NCI-H2196 treated with DMSO at 0.1 percent for 48 hours (cell line): ENCODE data around the gene MGMT.

Source experiments
- DNase-seq: peaks from one replicate; lab custom pipeline; 2025; ENCODE audit not compliant: unreplicated experiment; lab: John Stamatoyannopoulos, UW

Gene MGMT

GRCh38 chr10:129538236-129538635 is 71.2 kb downstream of the MGMT start:
- no peak for DNase-seq

GRCh38 chr10:129541200-129541599 is 74.2 kb downstream of the MGMT start:
- no peak for DNase-seq

- DNase-seq, result no peak
Measured at GRCh38 chr10:129541748-129542487, 74.9 kb downstream of the MGMT start.

- DNase-seq, result no peak
Measured at GRCh38 chr10:129542589-129542988, 75.5 kb downstream of the MGMT start.

GRCh38 chr10:129544205-129545202 is 77.5 kb downstream of the MGMT start:
- DNase-seq, result no peak

GRCh38 chr10:129545261-129545660 is 78.2 kb downstream of the MGMT start:
- no peak for DNase-seq

GRCh38 chr10:129546106-129546505 is 79.1 kb downstream of the MGMT start:
- no peak for DNase-seq

GRCh38 chr10:129547608-129548007 is 80.6 kb downstream of the MGMT start:
- no peak for DNase-seq

- no peak for DNase-seq
Measured at GRCh38 chr10:129548600-129548999, 81.6 kb downstream of the MGMT start.

GRCh38 chr10:129550076-129550475 is 83.0 kb downstream of the MGMT start:
- DNase-seq, result no peak

- DNase-seq, result no peak
Measured at GRCh38 chr10:129550658-129551057, 83.6 kb downstream of the MGMT start.

GRCh38 chr10:129552119-129552518 is 85.1 kb downstream of the MGMT start:
- no peak for DNase-seq

GRCh38 chr10:129553928-129554327 is 86.9 kb downstream of the MGMT start:
- DNase-seq, result no peak

GRCh38 chr10:129556316-129556715 is 89.3 kb downstream of the MGMT start:
- no peak for DNase-seq

GRCh38 chr10:129560361-129560760 is 93.3 kb downstream of the MGMT start:
- DNase-seq, result no peak

- DNase-seq, result no peak
Measured at GRCh38 chr10:129562487-129562886, 95.4 kb downstream of the MGMT start.

GRCh38 chr10:129564923-129565322 is 97.9 kb downstream of the MGMT start:
- no peak for DNase-seq

GRCh38 chr10:129568583-129569344 is 101.7 kb downstream of the MGMT start:
- DNase-seq, result no peak

GRCh38 chr10:129570185-129570584 is 103.1 kb downstream of the MGMT start:
- no peak for DNase-seq

- no peak for DNase-seq
Measured at GRCh38 chr10:129579228-129579627, 112.2 kb downstream of the MGMT start.

- no peak for DNase-seq
Measured at GRCh38 chr10:129580010-129580409, 113.0 kb downstream of the MGMT start.
